ENCODE data around the gene TSPAN11. TPM values are rescaled to one million over a fixed set of nuclear protein-coding genes. Genes with fewer than 3 reads are reported as not detected.

The TSPAN11 gene
- total RNA-seq, 1 experiment from 2014 or later, result 4.6 TPM

GRCh38 chr12:30968211-30968610, 41.7 kb downstream of the TSPAN11 start:
- no peak for TF ChIP-seq USF2 (CRISPR knock-in tag; IDR thresholded peaks at IDR 0.05)
- TF ChIP-seq GABPB1 (CRISPR knock-in tag; IDR thresholded peaks at IDR 0.05), result no peak
- TF ChIP-seq JAZF1 (CRISPR knock-in tag; IDR thresholded peaks at IDR 0.05), result no peak
- TF ChIP-seq ETV6 (CRISPR knock-in tag; IDR thresholded peaks at IDR 0.05), result no peak
- no peak for TF ChIP-seq NFYB (CRISPR knock-in tag; conservative IDR thresholded peaks at IDR 0.05; ENCODE audit: low read depth)
- TF ChIP-seq ZNF671 (CRISPR knock-in tag; IDR thresholded peaks at IDR 0.05), result no peak
- TF ChIP-seq RELA (CRISPR knock-in tag; IDR thresholded peaks at IDR 0.05; ENCODE audit: borderline replicate concordance), result no peak
- no peak for TF ChIP-seq TP53 (CRISPR knock-in tag; IDR thresholded peaks at IDR 0.05)
- no peak for TF ChIP-seq KAT7 (CRISPR knock-in tag; IDR thresholded peaks at IDR 0.05; ENCODE audit: borderline replicate concordance)
- TF ChIP-seq GRHL2 (CRISPR knock-in tag; IDR thresholded peaks at IDR 0.05; ENCODE audit: insufficient replicate concordance, severe bottlenecking), result no peak
- TF ChIP-seq CREM (CRISPR knock-in tag; IDR thresholded peaks at IDR 0.05), result no peak
- no peak for TF ChIP-seq ERG (CRISPR knock-in tag; IDR thresholded peaks at IDR 0.05)
- no peak for TF ChIP-seq IRF1 (CRISPR knock-in tag; IDR thresholded peaks at IDR 0.05)
- TF ChIP-seq MXD4 (CRISPR knock-in tag; IDR thresholded peaks at IDR 0.05; ENCODE audit: borderline replicate concordance), result no peak
- TF ChIP-seq FOXP4 (CRISPR knock-in tag; IDR thresholded peaks at IDR 0.05), result no peak
- TF ChIP-seq PRRX2 (CRISPR knock-in tag; IDR thresholded peaks at IDR 0.05), result no peak
- ChIA-PET POLR2A (interaction anchor here (1.5 kb wide), 1 partner anchor 12 kb away, joined by 4 read pairs; no protein-coding TSS in a partner anchor), CTCF (interaction anchor here (0.7 to 1.3 kb wide), 4 partner anchors 10 to 22 kb away, joined by 3 to 5 read pairs (median 4); no protein-coding TSS in a partner anchor)
- no peaks in the 10 kb centered on the region for H3K36me3 Mint-ChIP-seq
- H3K4me1 Mint-ChIP-seq, result peaks cover 12% of the 10 kb centered on the region; the same call in 1 of the 2 replicates
- DNase-seq (ENCODE audit: low spot score) (no peak), ATAC-seq (no peak)
- H3K27me3 Mint-ChIP-seq (ENCODE audit: low read depth), result no peaks in the 10 kb centered on the region; the same call in 1 of the 2 replicates
- H3K27ac Mint-ChIP-seq, result no peak overlapping the region
- no peaks in the 10 kb centered on the region for H3K9me3 Mint-ChIP-seq
- H3K4me3 Mint-ChIP-seq, result no peak overlapping the region

GRCh38 chr12:30969006-30969405, 42.5 kb downstream of the TSPAN11 start:
- no peaks in the 10 kb centered on the region for H3K36me3 Mint-ChIP-seq
- no peak overlapping the region for H3K4me3 Mint-ChIP-seq
- CTCF ChIA-PET, result interaction anchor here (0.8 to 1.3 kb wide), 4 partner anchors 15 to 118 kb away, joined by 3 to 4 read pairs (median 3); no protein-coding TSS in a partner anchor
- peaks cover 13% of the 10 kb centered on the region for H3K4me1 Mint-ChIP-seq
- no peaks in the 10 kb centered on the region for H3K9me3 Mint-ChIP-seq
- H3K27me3 Mint-ChIP-seq (ENCODE audit: low read depth), result no peaks in the 10 kb centered on the region; the same call in 1 of the 2 replicates
- DNase-seq (ENCODE audit: low spot score) (no peak), ATAC-seq (no peak)
- POLR2A ChIA-PET, result interaction anchor here (0.6 kb wide), 1 partner anchor 91 kb away, joined by 3 read pairs; no protein-coding TSS in a partner anchor
- H3K27ac Mint-ChIP-seq, result no peak overlapping the region
- TF ChIP-seq ZNF425 (CRISPR knock-in tag; conservative IDR thresholded peaks at IDR 0.05), result no peak
- TF ChIP-seq SP1 (CRISPR knock-in tag; conservative IDR thresholded peaks at IDR 0.05), result no peak
- TF ChIP-seq CDX4 (CRISPR knock-in tag; IDR thresholded peaks at IDR 0.05; ENCODE audit: borderline replicate concordance), result no peak
- no peak for TF ChIP-seq MAX (CRISPR knock-in tag; IDR thresholded peaks at IDR 0.05)
- TF ChIP-seq FOXP4 (CRISPR knock-in tag; IDR thresholded peaks at IDR 0.05), result no peak
- no peak for TF ChIP-seq E2F1 (CRISPR knock-in tag; IDR thresholded peaks at IDR 0.05)
- no peak for TF ChIP-seq KAT7 (CRISPR knock-in tag; IDR thresholded peaks at IDR 0.05; ENCODE audit: borderline replicate concordance)
- no peak for TF ChIP-seq PREB (CRISPR knock-in tag; IDR thresholded peaks at IDR 0.05; ENCODE audit: borderline replicate concordance)
